Nephron progenitor cell (in vitro differentiated cells): Measurements from ENCODE around the gene LAPTM5.
"Not testable (repeated sequence)": the region's sequence is repeated elsewhere in the genome, so short reads cannot be mapped to it uniquely, and the experiment has no call there.

Experiments
- DNase-seq: peaks from one replicate; pipeline ENCODE4 v3.0.0; 2021
- H3K27ac Mint-ChIP-seq: 2 replicates; pipeline ENCODE4 v1.8.0; 2021; ENCODE audit warnings: mild to moderate bottlenecking, moderate library complexity, mixed read lengths
- H3K27me3 Mint-ChIP-seq: 2 replicates; pipeline ENCODE4 v1.8.0; 2021; ENCODE audit warnings: mild to moderate bottlenecking, low read depth, mixed read lengths; ENCODE audit not compliant: poor library complexity
- H3K36me3 Mint-ChIP-seq: 2 replicates; pipeline ENCODE4 v1.8.0; 2021; ENCODE audit warnings: low read depth, mixed read lengths
- H3K4me1 Mint-ChIP-seq: 2 replicates; pipeline ENCODE4 v1.8.0; 2021; ENCODE audit warnings: mixed read lengths
- H3K4me3 Mint-ChIP-seq: 2 replicates; pipeline ENCODE4 v1.8.0; 2021; ENCODE audit warnings: mild to moderate bottlenecking, moderate library complexity, mixed read lengths
- H3K9me3 Mint-ChIP-seq: 2 replicates; pipeline ENCODE4 v1.8.0; 2021; ENCODE audit warnings: mild to moderate bottlenecking, moderate library complexity, mixed read lengths
- TF ChIP-seq, protein P1 (sequence below): fragments of 200-600 bp; sonication (generic); IDR thresholded peaks from 2 replicates; pipeline ENCODE4 v1.5.0; 2021; ENCODE audit warnings: antibody characterized with exemption

Gene LAPTM5

GRCh38 chr1:30768830-30769718, 11.5 kb upstream of the LAPTM5 start:
- H3K36me3 Mint-ChIP-seq = no peaks in the 10 kb centered on the region
- no peak for DNase-seq
- no peak overlapping the region for H3K4me3 Mint-ChIP-seq
- peak overlapping the region; percentile 84 for H3K27ac Mint-ChIP-seq
- H3K9me3 Mint-ChIP-seq = no peaks in the 10 kb centered on the region
- peaks cover 9% of the 10 kb centered on the region for H3K27me3 Mint-ChIP-seq
- TF ChIP-seq, protein P1, sequence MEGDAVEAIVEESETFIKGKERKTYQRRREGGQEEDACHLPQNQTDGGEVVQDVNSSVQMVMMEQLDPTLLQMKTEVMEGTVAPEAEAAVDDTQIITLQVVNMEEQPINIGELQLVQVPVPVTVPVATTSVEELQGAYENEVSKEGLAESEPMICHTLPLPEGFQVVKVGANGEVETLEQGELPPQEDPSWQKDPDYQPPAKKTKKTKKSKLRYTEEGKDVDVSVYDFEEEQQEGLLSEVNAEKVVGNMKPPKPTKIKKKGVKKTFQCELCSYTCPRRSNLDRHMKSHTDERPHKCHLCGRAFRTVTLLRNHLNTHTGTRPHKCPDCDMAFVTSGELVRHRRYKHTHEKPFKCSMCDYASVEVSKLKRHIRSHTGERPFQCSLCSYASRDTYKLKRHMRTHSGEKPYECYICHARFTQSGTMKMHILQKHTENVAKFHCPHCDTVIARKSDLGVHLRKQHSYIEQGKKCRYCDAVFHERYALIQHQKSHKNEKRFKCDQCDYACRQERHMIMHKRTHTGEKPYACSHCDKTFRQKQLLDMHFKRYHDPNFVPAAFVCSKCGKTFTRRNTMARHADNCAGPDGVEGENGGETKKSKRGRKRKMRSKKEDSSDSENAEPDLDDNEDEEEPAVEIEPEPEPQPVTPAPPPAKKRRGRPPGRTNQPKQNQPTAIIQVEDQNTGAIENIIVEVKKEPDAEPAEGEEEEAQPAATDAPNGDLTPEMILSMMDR = no peak
- H3K4me1 Mint-ChIP-seq = peaks cover 13% of the 10 kb centered on the region

DNA sequence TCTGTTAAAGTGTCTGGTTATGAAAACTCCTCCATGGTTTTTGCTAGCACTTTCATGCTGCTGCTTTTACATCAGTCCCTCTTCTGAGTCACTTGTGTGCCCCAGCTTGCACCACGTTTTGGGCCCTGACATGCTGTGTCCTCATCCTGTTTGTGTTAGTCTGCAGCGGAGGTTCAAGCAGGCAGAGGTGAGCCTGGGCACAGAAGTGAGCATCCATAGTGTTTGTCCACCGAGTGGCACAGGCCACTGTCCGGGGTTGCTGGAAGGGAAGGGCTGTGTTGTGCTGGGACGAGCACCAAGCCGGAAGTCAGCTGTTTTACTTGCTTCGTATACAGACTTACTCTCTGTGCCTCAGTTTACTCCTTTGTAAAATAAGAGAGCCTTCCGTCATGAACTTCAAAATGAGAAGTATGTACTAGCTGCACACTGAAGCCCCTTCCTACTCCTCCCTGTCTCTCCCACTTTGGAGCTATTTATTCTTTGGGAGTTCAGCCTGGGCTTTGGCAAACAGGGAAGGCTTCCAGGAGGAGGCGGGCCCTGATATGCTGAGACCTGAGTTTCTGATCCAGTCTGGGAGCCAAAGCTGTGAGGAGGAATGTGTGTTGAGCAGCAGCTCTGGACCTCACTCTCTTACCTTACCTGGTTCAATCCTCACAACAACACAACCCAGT, 10.7 kb upstream of the LAPTM5 start:
- DNase-seq = no peak
- H3K27ac Mint-ChIP-seq = no peak overlapping the region
- H3K4me1 Mint-ChIP-seq = peaks cover 14% of the 10 kb centered on the region
- TF ChIP-seq, protein P1 = no peak
- no peak overlapping the region for H3K4me3 Mint-ChIP-seq
- H3K9me3 Mint-ChIP-seq = no peaks in the 10 kb centered on the region
- no peaks in the 10 kb centered on the region for H3K36me3 Mint-ChIP-seq
- peaks cover 9% of the 10 kb centered on the region for H3K27me3 Mint-ChIP-seq

DNA sequence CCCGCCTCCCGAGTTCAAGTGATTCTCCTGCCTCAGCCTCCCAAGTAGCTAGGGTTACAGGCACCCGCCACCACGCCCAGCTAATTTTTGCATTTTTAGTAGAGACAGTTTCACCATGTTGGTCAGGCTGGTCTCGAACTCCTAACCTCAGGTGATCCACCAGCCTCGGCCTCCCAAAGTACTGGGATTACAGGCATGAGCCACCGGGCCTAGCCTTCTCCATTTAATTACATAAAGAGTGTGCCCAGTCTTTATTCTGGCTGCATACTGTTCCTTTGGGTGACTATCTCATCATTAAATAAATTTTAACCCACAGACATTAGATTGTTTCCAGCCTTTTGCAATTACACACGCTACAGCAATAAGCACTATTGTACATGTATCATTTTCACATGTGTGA, 9.4 kb upstream of the LAPTM5 start:
- not testable (repeated sequence) for H3K9me3 Mint-ChIP-seq, H3K4me3 Mint-ChIP-seq, DNase-seq, H3K27me3 Mint-ChIP-seq, H3K27ac Mint-ChIP-seq, H3K36me3 Mint-ChIP-seq
- H3K4me1 Mint-ChIP-seq = peaks cover 27% of the 10 kb centered on the region

GRCh38 chr1:30765556-30766434, 8.2 kb upstream of the LAPTM5 start:
- TF ChIP-seq, protein P1 = no peak
- no peak overlapping the region for H3K27ac Mint-ChIP-seq
- H3K36me3 Mint-ChIP-seq = no peaks in the 10 kb centered on the region
- H3K4me1 Mint-ChIP-seq = peaks cover 39% of the 10 kb centered on the region
- H3K4me3 Mint-ChIP-seq = no peak overlapping the region
- H3K27me3 Mint-ChIP-seq = peaks cover 3% of the 10 kb centered on the region
- no peak for DNase-seq
- H3K9me3 Mint-ChIP-seq = no peaks in the 10 kb centered on the region

GRCh38 chr1:30764939-30765555, 7.5 kb upstream of the LAPTM5 start:
- H3K36me3 Mint-ChIP-seq = no peaks in the 10 kb centered on the region
- TF ChIP-seq, protein P1 = no peak
- peaks cover 3% of the 10 kb centered on the region for H3K27me3 Mint-ChIP-seq
- no peak overlapping the region for H3K4me3 Mint-ChIP-seq
- peaks cover 45% of the 10 kb centered on the region for H3K4me1 Mint-ChIP-seq
- no peak overlapping the region for H3K27ac Mint-ChIP-seq
- H3K9me3 Mint-ChIP-seq = no peaks in the 10 kb centered on the region
- DNase-seq = no peak
